Activated T-helper 17 cell treated with anti-CD3 and anti-CD28 coated beads, Interleukin-2, amount 50 U/mL, for 72 hours (primary cell): ENCODE data around the gene EGR2. TPM values are rescaled to one million over a fixed set of nuclear protein-coding genes. Genes with fewer than 3 reads are reported as not detected.
"Not testable (repeated sequence)": the region's sequence is repeated elsewhere in the genome, so short reads cannot be mapped to it uniquely, and the experiment has no call there.

Source experiments
- ATAC-seq: fragments of 150-1000 bp; cut with Tn5 transposase; replicated peaks from 2 replicates; pipeline ENCODE4 v1.10.0; 2021; ENCODE audit warnings: mild to moderate bottlenecking, moderate library complexity
- H3K27ac Mint-ChIP-seq: one replicate; pipeline ENCODE4 v1.8.0; 2022; ENCODE audit warnings: mixed read lengths
- H3K27me3 Mint-ChIP-seq: one replicate; pipeline ENCODE4 v1.8.0; 2022; ENCODE audit warnings: mixed read lengths
- H3K36me3 Mint-ChIP-seq: one replicate; pipeline ENCODE4 v1.8.0; 2022; ENCODE audit warnings: low read depth, mild to moderate bottlenecking, mixed read lengths
- H3K4me1 Mint-ChIP-seq: one replicate; pipeline ENCODE4 v1.8.0; 2022; ENCODE audit warnings: mixed read lengths
- H3K4me3 Mint-ChIP-seq: one replicate; pipeline ENCODE4 v1.8.0; 2022; ENCODE audit warnings: mild to moderate bottlenecking, mixed read lengths
- H3K9me3 Mint-ChIP-seq: one replicate; pipeline ENCODE4 v1.8.0; 2022; ENCODE audit warnings: mixed read lengths
- total RNA-seq, 2 donors: library from RNA; stranded (reverse); gene quantifications; one replicate each; pipeline ENCODE4 v1.2.3, GENCODE V29; 2022

Gene EGR2
- total RNA-seq, 2 donors from 2014 or later = 5.5 to 94.4 TPM

DNA sequence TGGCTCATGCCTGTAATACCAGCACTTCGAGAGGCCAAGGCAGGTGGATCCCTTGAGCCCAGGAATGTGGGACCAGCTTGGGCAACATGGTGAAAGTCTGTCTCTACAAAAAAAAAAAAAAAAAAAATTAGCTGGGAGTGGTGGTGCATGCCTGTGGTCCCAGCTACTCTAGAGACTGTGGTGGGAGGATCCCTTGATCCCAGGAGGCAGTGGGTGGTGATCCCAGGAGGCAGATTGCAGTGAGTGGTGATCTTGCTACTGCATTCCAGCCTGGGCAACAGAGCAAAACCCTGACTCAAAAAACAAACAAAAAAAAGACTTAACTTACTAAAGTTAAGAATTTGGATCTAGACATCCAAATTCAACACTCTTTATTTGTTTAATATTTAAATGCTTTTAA lies 21.9 kb downstream of the EGR2 start:
- Mint-ChIP-seq H3K9me3 (no peaks in the 10 kb centered on the region), H3K4me3 (no peak overlapping the region), H3K36me3 (no peaks in the 10 kb centered on the region), H3K27ac (no peak overlapping the region), H3K4me1 (no peaks in the 10 kb centered on the region), H3K27me3 (peaks cover 12% of the 10 kb centered on the region)
- ATAC-seq = no peak

DNA sequence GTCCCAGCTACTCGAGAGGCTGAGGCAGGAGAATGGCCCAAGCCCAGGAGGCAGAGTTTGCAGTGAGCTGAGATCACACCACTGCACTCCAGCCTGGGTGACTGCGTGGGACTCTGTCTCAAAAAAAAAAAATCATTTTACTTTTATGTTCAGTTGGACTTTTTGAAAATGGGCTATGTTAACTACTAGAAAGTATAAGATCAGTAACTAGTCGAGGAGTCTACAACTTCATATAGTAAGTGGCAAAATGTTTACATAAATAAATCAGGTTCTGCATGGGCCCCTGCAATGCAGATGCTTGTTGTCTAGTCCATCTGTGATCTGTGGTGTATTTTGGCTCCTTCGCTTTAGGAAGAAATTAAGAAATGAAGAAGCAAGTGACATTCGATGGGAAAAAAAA lies 23.9 kb downstream of the EGR2 start:
- Mint-ChIP-seq H3K36me3 (no peaks in the 10 kb centered on the region), H3K4me1 (no peaks in the 10 kb centered on the region), H3K9me3 (no peaks in the 10 kb centered on the region), H3K27ac (no peak overlapping the region), H3K4me3 (no peak overlapping the region), H3K27me3 (peaks cover 12% of the 10 kb centered on the region)
- ATAC-seq = no peak

DNA sequence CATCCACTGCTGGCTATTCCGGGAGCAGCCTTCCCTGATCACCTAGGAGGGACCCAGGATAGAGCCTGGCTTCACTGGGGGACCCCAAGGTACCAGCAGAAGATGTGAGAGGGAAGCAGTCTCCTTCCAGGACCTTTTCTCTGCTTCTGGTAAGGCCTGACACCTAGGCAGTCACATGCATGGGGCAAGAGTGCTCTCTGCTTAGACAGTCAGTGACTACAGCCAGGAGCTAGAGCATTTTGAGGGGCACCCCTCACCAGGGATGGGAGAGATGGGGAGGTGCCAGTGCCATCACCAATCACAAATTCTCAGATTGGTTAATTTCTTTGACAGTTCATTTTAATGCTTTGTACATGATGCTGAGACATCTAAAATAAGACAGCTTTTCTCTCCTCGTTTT lies 25.6 kb downstream of the EGR2 start:
- H3K4me1 Mint-ChIP-seq = no peaks in the 10 kb centered on the region
- no peak for ATAC-seq
- no peak overlapping the region for H3K4me3 Mint-ChIP-seq
- no peak overlapping the region for H3K27ac Mint-ChIP-seq
- no peaks in the 10 kb centered on the region for H3K9me3 Mint-ChIP-seq
- H3K27me3 Mint-ChIP-seq = peaks cover 5% of the 10 kb centered on the region
- H3K36me3 Mint-ChIP-seq = no peaks in the 10 kb centered on the region

DNA sequence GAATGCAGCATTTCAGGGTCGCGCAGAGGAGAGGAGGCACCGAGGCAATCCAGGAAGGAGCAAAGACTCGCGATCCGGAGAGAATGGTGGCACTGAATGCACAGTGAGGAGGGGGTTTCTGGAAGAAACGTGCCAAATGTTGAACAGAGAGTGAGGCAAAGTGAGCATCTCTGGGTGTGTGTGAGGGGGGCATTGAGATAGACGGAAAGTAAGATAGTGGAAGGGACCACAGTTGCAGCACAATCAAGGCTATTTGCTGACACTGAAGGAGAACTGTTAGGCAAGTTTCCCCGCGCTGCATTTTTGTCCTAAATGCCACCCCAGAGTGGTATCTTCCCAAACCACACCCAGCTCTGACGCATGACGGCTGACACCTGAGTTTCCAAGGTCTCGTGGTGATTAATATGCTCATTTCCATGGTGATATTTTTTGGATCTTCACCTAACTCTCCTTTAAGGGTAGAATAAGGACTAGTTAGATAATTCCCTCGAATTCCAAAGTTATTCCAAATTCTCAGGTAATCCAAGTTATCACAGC lies 26.1 kb downstream of the EGR2 start:
- H3K27ac Mint-ChIP-seq = no peak overlapping the region
- peaks cover 3% of the 10 kb centered on the region for H3K9me3 Mint-ChIP-seq
- H3K27me3 Mint-ChIP-seq = peaks cover 5% of the 10 kb centered on the region
- no peaks in the 10 kb centered on the region for H3K4me1 Mint-ChIP-seq
- H3K4me3 Mint-ChIP-seq = no peak overlapping the region
- ATAC-seq = no peak
- no peaks in the 10 kb centered on the region for H3K36me3 Mint-ChIP-seq

DNA sequence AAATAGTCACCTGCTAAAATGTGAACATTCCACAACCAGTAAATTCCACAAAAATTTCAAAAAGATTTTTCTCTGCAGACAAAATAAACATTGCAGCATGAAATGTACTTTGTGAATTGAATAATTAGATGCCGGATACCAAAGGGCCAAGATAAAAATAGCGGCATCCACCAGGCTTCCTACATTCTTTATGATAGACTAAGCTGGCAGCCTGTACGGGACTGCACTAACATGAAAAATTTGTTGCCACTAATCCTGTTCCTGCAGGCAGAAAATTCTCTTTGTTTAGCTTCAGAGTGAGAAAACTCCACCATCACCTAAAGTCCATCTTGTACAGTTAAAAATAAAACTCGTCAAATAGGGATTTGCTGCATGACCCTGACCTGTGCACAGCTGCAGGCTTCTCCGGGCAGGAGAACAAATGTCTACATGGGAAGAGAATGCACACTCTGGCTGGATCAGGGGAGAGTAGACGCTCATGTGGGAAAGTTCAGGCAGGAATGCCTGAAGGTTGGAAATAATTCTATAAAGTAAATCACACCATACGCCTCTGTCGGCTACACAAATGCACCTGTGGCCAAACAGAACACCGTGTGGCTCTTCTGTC lies 27.2 kb downstream of the EGR2 start:
- no peak for ATAC-seq
- Mint-ChIP-seq H3K27me3 (peaks cover 5% of the 10 kb centered on the region), H3K9me3 (peaks cover 12% of the 10 kb centered on the region), H3K27ac (no peak overlapping the region), H3K36me3 (no peaks in the 10 kb centered on the region), H3K4me1 (no peaks in the 10 kb centered on the region), H3K4me3 (no peak overlapping the region)

DNA sequence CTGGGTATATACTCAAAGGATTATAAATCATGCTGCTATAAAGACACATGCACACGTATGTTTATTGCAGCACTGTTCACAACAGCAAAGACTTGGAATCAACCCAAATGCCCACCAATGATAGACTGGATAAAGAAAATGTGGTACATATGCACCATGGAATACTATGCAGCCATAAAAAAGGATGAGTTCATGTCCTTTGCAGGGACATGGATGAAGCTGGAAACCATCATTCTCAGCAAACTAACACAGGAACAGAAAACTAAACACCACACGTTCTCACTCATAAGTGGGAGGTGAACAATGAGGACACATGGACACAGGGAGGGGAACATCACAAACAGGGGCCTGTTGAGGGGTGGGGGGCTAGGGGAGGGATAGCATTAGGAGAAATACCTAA lies 27.9 kb downstream of the EGR2 start:
- H3K27ac Mint-ChIP-seq, H3K4me1 Mint-ChIP-seq, H3K4me3 Mint-ChIP-seq, H3K36me3 Mint-ChIP-seq, H3K27me3 Mint-ChIP-seq, ATAC-seq: not testable (repeated sequence)
- peaks cover 12% of the 10 kb centered on the region for H3K9me3 Mint-ChIP-seq

DNA sequence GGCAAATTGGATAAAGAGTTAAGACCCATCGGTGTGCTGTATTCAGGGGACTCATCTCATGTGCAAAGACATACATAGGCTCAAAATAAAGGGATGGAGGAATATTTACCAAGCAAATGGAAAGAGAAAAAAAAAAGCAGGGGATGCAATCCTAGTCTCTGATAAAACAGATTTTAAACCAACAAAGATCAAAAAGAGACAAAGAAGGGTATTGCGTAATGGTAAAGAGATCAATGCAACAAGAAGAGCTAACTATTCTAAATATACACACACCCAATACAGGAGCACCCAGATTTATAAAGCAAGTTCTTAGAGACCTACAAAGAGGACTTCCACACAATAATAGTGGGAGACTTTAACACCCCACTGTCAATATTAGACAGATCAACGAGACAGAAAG lies 31.6 kb downstream of the EGR2 start:
- H3K9me3 Mint-ChIP-seq = peaks cover 12% of the 10 kb centered on the region
- ATAC-seq, H3K27ac Mint-ChIP-seq, H3K27me3 Mint-ChIP-seq, H3K4me1 Mint-ChIP-seq, H3K4me3 Mint-ChIP-seq, H3K36me3 Mint-ChIP-seq: not testable (repeated sequence)

DNA sequence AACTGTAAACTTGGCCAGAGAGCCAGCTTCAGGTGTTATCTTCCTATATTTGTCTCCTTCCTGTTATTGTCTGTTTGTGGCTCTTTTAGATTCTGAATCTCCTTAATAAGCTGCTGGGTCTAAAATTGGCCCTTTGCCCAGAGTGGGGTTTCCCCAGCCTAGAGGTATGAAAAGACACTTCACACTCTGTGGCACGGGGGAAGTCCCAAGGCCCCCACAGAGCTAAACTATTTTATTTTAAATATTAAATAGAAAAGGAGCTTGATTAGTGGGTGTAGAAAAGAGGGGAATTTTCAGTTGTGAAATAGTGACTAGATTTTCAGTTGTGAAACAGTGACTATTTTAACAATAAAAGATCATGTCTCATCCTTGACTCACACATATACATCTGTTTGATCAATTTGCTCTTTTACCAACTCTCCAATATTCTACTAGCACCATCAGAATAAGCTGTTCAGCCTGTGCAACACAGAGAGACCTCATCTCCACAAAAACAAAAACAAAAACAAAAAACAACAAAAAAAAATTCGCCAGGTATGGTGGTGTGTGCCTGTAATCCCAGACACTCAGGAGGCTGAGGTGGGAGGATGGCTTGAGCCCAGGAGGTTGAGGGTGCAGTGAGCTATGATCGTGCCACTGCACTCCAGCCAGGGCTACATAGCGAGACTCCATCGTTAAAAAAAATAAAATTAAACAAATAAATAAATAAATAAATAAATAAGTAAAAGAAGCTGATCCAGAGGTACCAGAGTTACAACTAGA lies 36.5 kb downstream of the EGR2 start:
- Mint-ChIP-seq H3K4me3 (peak overlapping the region; percentile 11), H3K4me1 (peaks cover 10% of the 10 kb centered on the region), H3K9me3 (peaks cover 5% of the 10 kb centered on the region), H3K27me3 (no peaks in the 10 kb centered on the region), H3K36me3 (no peaks in the 10 kb centered on the region), H3K27ac (peak overlapping the region; percentile 9)
- ATAC-seq = peak; percentile 96

DNA sequence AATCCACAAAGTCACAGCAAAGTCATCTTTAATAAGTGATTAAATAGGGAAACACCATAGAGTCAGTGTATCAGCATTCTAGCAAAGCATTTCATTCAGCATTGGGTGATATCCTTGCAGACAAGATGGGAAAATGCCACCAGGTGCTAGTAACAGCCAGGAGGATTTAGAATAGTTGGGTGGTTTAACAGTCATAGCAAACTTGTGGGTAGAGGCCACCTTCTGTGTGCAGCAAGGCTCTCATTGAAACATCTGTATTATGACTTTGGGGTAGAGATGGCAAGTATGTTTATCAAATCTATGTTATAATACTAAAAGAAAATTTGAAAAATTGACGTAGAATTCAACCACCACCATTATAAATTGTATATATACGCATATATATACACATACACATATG lies 38.0 kb downstream of the EGR2 start:
- H3K9me3 Mint-ChIP-seq = no peaks in the 10 kb centered on the region
- no peak overlapping the region for H3K27ac Mint-ChIP-seq
- H3K27me3 Mint-ChIP-seq = no peaks in the 10 kb centered on the region
- no peak overlapping the region for H3K4me3 Mint-ChIP-seq
- H3K36me3 Mint-ChIP-seq = no peaks in the 10 kb centered on the region
- peaks cover 10% of the 10 kb centered on the region for H3K4me1 Mint-ChIP-seq
- peak; percentile 50 for ATAC-seq

DNA sequence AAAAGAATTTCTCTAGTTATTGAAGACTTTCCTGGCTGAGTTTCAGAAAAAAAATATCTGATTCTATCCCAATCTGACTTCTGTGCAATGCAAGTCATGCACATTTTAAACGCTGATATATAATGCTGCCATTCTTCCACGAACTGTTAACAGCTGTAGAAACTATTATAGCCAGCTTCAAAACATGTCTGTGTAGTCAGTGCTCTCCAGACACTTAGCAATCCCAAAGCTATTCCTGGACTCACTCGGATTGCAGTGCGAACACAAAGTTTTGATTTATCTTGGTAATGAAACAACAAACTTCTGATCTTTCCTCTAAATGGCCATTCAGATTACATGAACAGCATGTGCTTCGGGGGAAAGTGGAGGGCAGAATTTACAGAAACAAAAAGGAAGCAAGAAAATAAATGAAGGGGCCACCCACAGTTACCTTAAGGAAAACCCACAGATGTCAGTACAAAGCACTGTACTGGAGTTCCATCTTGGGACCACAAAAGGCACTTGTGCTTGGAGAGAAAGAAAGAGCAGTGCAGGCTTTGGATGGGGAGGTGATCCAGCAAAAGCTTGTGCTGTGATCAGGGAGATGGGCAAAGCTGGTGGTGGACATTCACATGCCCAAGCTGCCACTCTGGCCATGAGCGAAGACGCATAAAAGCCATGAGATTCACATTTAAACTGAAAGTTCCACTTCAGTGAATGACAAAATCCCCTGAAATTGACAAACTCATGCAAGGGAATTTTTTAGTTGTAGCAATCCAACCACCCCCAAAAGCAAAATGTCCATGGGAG lies 43.8 kb downstream of the EGR2 start:
- no peaks in the 10 kb centered on the region for H3K36me3 Mint-ChIP-seq
- H3K27me3 Mint-ChIP-seq = peaks cover 4% of the 10 kb centered on the region
- H3K9me3 Mint-ChIP-seq = no peaks in the 10 kb centered on the region
- H3K4me3 Mint-ChIP-seq = no peak overlapping the region
- ATAC-seq = no peak
- no peaks in the 10 kb centered on the region for H3K4me1 Mint-ChIP-seq
- no peak overlapping the region for H3K27ac Mint-ChIP-seq

DNA sequence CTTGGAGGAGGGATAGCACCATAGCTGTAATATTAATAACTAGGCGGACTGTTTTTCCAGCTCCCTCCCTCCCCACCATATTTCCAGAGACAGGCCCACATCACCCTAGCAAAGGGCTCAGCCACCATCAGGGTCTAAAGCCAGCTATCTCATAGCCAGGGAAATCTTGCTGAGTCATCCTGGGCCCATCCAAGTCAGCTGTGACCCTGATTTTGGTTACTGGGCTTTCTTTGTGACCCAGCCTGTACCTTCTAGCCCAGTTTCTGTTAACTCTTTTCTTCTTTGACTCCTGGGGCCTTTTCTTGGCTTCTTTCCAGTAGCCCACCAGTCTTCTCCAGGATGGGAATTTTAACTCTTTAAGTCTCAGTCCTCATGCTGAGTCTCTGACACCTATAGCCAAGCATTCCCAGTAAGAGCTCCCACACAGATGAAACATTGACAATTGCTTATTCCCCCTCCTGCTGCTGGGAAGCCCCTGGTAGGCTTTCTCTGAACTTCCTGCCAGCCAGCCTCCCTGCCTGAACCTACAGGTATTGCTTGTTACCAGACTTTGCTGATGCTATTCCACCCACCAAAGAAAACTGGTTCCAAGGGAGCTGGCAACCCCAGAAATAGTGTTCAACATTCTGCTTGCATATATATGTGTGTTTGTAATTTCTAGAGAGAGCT lies 46.5 kb downstream of the EGR2 start:
- no peaks in the 10 kb centered on the region for H3K36me3 Mint-ChIP-seq
- peaks cover 4% of the 10 kb centered on the region for H3K27me3 Mint-ChIP-seq
- no peak overlapping the region for H3K27ac Mint-ChIP-seq
- no peaks in the 10 kb centered on the region for H3K4me1 Mint-ChIP-seq
- H3K9me3 Mint-ChIP-seq = no peaks in the 10 kb centered on the region
- no peak for ATAC-seq
- H3K4me3 Mint-ChIP-seq = no peak overlapping the region

DNA sequence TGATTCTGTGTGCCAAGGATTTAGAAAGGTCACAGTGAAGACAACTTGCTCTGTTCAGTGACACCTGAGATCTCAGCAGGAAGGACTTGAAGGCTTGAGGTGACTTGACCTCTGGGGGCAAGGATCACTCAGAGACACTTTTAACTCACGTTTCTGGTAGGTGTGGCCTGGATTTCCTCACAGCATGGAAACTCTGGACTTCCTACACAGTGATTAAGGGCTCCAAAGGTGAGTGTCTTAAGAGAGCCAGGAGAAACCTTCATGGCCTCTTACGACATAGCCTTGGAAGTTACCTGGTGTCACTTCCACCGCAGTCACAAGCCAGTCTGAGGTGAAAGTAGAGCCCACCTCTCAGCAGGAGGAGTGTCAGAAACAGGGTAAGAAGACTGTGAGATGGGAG lies 49.8 kb downstream of the EGR2 start:
- Mint-ChIP-seq H3K4me3 (no peak overlapping the region), H3K36me3 (no peaks in the 10 kb centered on the region), H3K9me3 (no peaks in the 10 kb centered on the region), H3K27ac (no peak overlapping the region), H3K27me3 (no peaks in the 10 kb centered on the region), H3K4me1 (no peaks in the 10 kb centered on the region)
- no peak for ATAC-seq

DNA sequence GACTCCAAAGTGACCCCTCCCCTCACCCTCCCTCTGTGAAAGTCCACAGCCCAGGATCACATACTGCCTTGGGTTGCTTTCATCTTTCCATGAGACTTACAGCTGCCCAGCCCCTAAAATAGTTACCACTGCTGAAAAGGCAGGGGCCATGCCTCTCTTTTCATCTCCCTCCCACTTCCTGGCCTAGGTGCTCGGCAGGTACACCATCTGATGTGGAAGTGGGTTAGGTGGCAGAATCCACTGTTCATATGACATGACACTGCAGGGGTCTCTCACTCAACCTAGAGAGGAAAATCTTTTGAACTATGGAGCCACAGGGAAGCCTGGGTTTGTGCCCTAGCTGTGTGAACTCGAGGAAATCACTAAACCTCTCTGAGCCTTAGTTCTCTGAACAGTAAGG lies 50.4 kb downstream of the EGR2 start:
- Mint-ChIP-seq H3K4me3 (no peak overlapping the region), H3K27ac (no peak overlapping the region), H3K36me3 (no peaks in the 10 kb centered on the region), H3K27me3 (no peaks in the 10 kb centered on the region), H3K4me1 (no peaks in the 10 kb centered on the region), H3K9me3 (no peaks in the 10 kb centered on the region)
- ATAC-seq = no peak

DNA sequence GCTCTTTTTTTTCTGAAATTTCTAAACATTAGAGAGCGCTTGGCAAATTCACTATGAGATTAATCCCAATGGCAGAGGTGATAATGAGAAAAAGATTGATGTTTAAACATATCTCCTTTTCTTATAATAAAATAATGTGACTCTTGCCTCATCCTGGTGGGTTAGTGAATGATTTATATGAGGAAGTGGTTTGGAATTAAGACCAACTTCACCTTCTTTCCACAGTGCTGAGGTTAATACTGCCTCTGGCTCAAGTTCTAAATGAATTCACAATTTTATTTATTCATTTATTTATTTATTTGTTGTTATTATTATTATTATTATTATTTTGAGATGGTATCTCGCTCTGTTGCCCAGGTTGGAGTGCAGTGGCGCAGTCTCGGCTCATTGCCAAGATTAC lies 52.2 kb downstream of the EGR2 start:
- Mint-ChIP-seq H3K4me3 (no peak overlapping the region), H3K4me1 (no peaks in the 10 kb centered on the region), H3K27ac (no peak overlapping the region), H3K27me3 (no peaks in the 10 kb centered on the region), H3K36me3 (no peaks in the 10 kb centered on the region), H3K9me3 (no peaks in the 10 kb centered on the region)
- ATAC-seq = no peak
